ENCODE measurements around the gene PHKB.

DNA sequence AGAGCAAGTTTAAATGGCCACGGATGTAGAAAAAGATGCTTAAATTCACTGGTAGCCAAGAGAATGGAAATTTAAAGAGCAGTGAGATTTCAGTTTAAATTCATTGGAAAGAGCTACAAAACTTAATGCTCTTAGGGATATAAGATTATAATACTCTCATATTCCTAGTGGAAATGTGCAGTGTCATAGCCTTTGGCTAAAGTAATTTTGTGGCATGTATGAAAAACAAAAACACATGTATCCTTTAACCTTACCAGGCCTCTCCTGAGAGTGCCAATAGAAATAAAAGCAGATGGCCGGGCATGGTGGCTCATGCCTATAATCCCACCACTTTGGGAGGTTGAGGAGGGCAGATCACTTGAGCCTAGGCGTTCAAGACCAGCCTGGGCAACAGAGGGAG, 289.2 kb downstream of the PHKB start:
- TF ChIP-seq CEBPB (IDR thresholded peaks at IDR 0.05) (no peak), TCF12 (IDR thresholded peaks at IDR 0.05; ENCODE audit: low read depth) (no peak), EP300 (IDR thresholded peaks at IDR 0.05; ENCODE audit: borderline replicate concordance) (no peak), REST (IDR thresholded peaks at IDR 0.05; ENCODE audit: low read depth) (no peak), FOXM1 (IDR thresholded peaks at IDR 0.05; ENCODE audit: borderline replicate concordance, low read depth) (no peak), MAX (IDR thresholded peaks at IDR 0.05) (no peak), CREB1 (IDR thresholded peaks at IDR 0.05; ENCODE audit: low read depth) (no peak), RAD21 (IDR thresholded peaks at IDR 0.05; ENCODE audit: low read depth) (no peak)
